ENCODE results near the gene TMEM98.
"Not testable (repeated sequence)": the region's sequence is repeated elsewhere in the genome, so short reads cannot be mapped to it uniquely, and the experiment has no call there.

The TMEM98 gene

GRCh38 chr17:32962320-32962711, 34.4 kb downstream of the TMEM98 start:
- DNase-seq (ENCODE audit: low read depth, low spot score): no peak
- H3K4me3 ChIP-seq (ENCODE audit: low read length): no peak overlapping the region

- DNase-seq (ENCODE audit: low read depth, low spot score): no peak
- H3K4me3 ChIP-seq (ENCODE audit: low read length): no peak overlapping the region
Measured at GRCh38 chr17:32964541-32964940, 36.6 kb downstream of the TMEM98 start.

- not testable (repeated sequence) for DNase-seq (ENCODE audit: low read depth, low spot score); H3K4me3 ChIP-seq (ENCODE audit: low read length)
Measured at GRCh38 chr17:32969231-32969630, 41.3 kb downstream of the TMEM98 start.

DNA sequence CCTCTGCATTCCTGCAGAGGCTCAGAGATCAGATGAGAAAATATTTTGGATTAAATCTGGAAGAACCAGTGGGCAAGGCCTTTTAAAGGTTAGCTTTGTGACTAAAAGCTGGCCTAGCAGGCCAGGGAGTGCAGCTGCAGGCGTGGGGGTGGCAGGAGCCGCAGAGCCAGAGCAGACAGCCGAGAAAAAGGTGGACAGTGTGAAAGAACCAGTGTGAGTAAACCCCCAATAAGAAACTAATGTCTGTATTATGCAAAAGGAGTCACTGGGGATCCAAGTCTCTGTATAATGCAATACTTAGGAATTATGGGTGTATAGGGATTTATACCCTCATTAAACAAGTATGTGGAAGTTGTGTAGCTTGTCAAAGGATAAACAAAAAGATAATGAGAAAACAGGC, 42.3 kb downstream of the TMEM98 start:
- DNase-seq (ENCODE audit: low read depth, low spot score): no peak
- no peak overlapping the region for H3K4me3 ChIP-seq (ENCODE audit: low read length)

- no peak overlapping the region for H3K4me3 ChIP-seq (ENCODE audit: low read length)
- peak; percentile 86 for DNase-seq (ENCODE audit: low read depth, low spot score)
Measured at GRCh38 chr17:32971171-32971570, 43.2 kb downstream of the TMEM98 start.

GRCh38 chr17:32976131-32976530, 48.2 kb downstream of the TMEM98 start:
- H3K4me3 ChIP-seq (ENCODE audit: low read length): no peak overlapping the region
- no peak for DNase-seq (ENCODE audit: low read depth, low spot score)

DNA sequence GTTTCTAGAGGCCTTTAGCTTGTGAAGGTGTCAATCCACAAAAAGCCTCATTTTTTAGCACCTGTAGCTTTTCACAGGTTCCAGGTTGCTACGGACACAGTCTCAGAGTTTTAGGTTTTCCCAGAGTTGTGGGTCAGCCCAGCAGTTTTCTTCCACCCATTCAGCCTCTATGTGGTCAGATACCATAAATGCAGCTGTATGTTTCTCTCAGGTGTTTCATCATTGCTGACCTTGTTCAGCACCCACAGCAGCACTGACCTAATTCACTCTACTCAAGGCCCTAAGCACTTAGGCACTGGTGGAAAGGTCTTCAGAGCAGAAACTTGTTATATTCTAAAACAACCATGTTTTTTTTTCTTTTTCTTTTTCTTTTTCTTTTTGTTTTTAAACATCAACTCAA, 48.7 kb downstream of the TMEM98 start:
- DNase-seq (ENCODE audit: low read depth, low spot score): no peak
- no peak overlapping the region for H3K4me3 ChIP-seq (ENCODE audit: low read length)

DNA sequence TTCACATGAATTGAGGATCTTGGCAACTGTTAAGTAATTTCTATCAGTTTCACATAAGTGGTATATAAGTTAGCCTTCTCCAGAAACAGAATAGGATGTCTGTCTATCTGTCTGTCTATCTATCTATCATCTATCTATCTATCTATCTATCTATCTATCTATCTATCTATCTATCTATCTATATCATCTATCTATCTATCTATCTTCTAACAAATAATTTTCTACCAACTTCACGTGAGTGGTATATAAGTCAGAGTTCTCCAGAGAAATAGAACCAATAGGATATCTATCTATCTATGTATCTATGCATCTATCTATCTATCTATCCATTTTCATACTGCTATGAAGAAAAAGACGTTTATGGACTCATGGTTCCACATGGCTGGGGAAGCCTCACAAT, 52.3 kb downstream of the TMEM98 start:
- no peak overlapping the region for H3K4me3 ChIP-seq (ENCODE audit: low read length)
- no peak for DNase-seq (ENCODE audit: low read depth, low spot score)

DNA sequence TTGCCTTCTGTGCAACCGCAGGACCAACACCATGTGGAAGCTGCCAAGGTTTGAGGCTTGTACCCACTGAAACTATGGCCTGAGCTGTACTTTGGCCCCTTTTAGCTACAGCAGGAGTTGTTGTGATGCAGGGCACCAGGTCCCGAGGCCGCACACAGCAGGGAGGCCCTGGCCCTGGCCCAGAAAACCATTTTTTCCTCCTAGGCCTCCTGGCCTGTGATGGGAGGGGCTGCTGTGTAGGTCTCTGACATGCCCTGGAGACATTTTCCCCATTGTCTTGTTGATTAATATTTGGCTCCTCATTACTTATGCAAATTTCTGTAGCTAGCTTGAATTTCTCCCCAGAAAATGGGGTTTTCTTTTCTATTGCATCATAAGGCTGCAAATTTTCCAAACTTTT, 53.7 kb downstream of the TMEM98 start:
- not testable (repeated sequence) for H3K4me3 ChIP-seq (ENCODE audit: low read length); DNase-seq (ENCODE audit: low read depth, low spot score)

- no peak overlapping the region for H3K4me3 ChIP-seq (ENCODE audit: low read length)
- no peak for DNase-seq (ENCODE audit: low read depth, low spot score)
Measured at GRCh38 chr17:32985050-32985756, 57.2 kb downstream of the TMEM98 start.

DNA sequence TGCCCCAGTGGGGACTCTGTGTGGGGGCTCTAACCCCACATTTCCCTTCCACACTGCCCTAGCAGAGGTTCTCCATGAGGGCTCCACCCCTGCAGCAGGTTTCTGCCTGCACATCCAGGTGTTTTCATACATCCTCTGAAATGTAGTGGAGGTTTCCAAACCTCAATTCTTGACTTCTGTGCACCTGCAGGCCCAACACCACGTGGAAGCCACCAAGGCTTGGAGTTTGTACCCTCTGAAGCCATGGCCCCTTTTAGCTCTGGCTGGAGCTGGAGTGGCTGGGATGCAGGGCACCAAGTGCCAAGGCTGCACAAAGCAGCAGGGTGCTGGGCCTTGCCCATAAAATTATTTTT, 59.5 kb downstream of the TMEM98 start:
- not testable (repeated sequence) for DNase-seq (ENCODE audit: low read depth, low spot score); H3K4me3 ChIP-seq (ENCODE audit: low read length)

GRCh38 chr17:32987868-32988267, 59.9 kb downstream of the TMEM98 start:
- not testable (repeated sequence) for H3K4me3 ChIP-seq (ENCODE audit: low read length); DNase-seq (ENCODE audit: low read depth, low spot score)

- H3K4me3 ChIP-seq (ENCODE audit: low read length): no peak overlapping the region
- DNase-seq (ENCODE audit: low read depth, low spot score): no peak
Measured at GRCh38 chr17:32988481-32989101, 60.6 kb downstream of the TMEM98 start.

DNA sequence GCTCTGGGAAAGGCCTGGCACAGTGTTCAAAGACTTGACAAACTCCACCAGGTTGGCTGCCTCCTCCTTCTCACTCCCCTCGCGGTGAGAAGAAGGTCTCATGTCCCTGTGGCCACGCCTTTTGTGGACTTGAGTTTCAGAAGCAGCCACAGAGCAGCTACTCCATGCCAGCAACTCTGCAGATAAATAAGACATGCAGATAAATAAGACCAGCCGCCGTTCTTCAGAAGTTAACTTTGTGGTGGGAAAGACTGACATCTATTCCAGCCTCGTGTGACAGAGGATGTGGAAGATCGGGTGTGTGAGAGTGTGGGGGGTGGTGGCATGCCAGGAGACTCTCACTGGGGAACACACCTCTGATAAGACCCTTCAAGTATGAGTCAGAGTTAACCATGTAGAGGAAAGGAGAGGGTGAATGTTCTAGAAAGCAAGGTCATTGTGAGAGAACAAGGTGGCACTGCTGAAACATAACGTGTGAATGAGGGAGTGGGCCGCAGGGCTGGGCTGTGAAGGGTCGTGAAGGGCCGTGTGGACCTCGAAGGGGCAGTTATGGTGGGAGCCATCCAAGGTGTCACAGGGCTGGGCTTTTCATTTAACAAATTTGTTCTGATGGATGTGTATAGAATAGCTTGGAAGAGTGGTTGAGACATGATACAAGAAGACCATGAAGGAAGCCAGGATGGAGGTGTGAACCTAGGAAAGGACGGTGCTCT, 64.5 kb downstream of the TMEM98 start:
- peak; percentile 35 for DNase-seq (ENCODE audit: low read depth, low spot score)

GRCh38 chr17:32993977-32994376, 66.0 kb downstream of the TMEM98 start:
- no peak for DNase-seq (ENCODE audit: low read depth, low spot score)
- H3K4me3 ChIP-seq (ENCODE audit: low read length): no peak overlapping the region

More for the DNA sequence above, 64.5 kb downstream of the TMEM98 start:
- H3K4me3 ChIP-seq (ENCODE audit: low read length): no peak overlapping the region
